Liver (tissue), 9 donors: ENCODE data around the gene MORN4. TPM values are rescaled to one million over a fixed set of nuclear protein-coding genes. Genes with fewer than 3 reads are reported as not detected.

Source experiments
- DNase-seq: peaks from one replicate; pipeline ENCODE4 v3.0.0-alpha.2; 2017; ENCODE audit warnings: low spot score
- H3K27ac ChIP-seq, 2 donors: one replicate each; pipeline ENCODE4 v1.7.0; 2013; ENCODE audit warnings: inconsistent platforms in 2 of 2, low read length in 2 of 2, control low read depth in 1 of 2, low read depth in 1 of 2, mild to moderate bottlenecking in 1 of 2
- H3K27me3 ChIP-seq, 4 donors: one replicate each; pipeline versions ENCODE4 v1.6.1 to v1.7.0; 2013; ENCODE audit warnings: low read length in 3 of 4, inconsistent platforms in 1 of 4, mild to moderate bottlenecking in 1 of 4, moderate library complexity in 1 of 4; ENCODE audit not compliant: control insufficient read depth in 4 of 4, insufficient read depth in 4 of 4
- H3K36me3 ChIP-seq, 4 donors: one replicate each; pipeline versions ENCODE4 v1.6.1 to v1.7.0; 2013; ENCODE audit warnings: low read length in 3 of 4, mild to moderate bottlenecking in 3 of 4, low read depth in 1 of 4, moderate library complexity in 1 of 4; ENCODE audit not compliant: control insufficient read depth in 4 of 4, insufficient read depth in 3 of 4
- H3K4me1 ChIP-seq, 4 donors: one replicate each; pipeline versions ENCODE4 v1.6.1 to v1.7.0; 2013; ENCODE audit warnings: low read length in 3 of 4, mild to moderate bottlenecking in 3 of 4, moderate library complexity in 1 of 4; ENCODE audit not compliant: control insufficient read depth in 4 of 4, insufficient read depth in 4 of 4
- H3K4me3 ChIP-seq, 3 donors: one replicate each; pipeline versions ENCODE4 v1.6.1 to v1.7.0; 2013; ENCODE audit warnings: low read length in 3 of 3, control low read depth in 1 of 3, low read depth in 1 of 3, mild to moderate bottlenecking in 1 of 3
- H3K9ac ChIP-seq, 2 donors: one replicate each; pipeline ENCODE4 v1.7.0; 2013; ENCODE audit warnings: low read length in 2 of 2, mild to moderate bottlenecking in 2 of 2, moderate library complexity in 2 of 2, control low read depth in 1 of 2, low read depth in 1 of 2
- H3K9me3 ChIP-seq, 4 donors: one replicate each; pipeline versions ENCODE4 v1.6.1 to v1.7.0; 2013; ENCODE audit warnings: low read length in 3 of 4; ENCODE audit not compliant: control insufficient read depth in 4 of 4
- EGR1 ChIP-seq, 2 donors: IDR thresholded peaks; 2 replicates each; pipeline ENCODE4 v1.6.1; 2016 to 2018; ENCODE audit warnings: antibody characterized with exemption in 2 of 2, low read depth in 2 of 2
- FOXA1 ChIP-seq: IDR thresholded peaks from 2 replicates; pipeline ENCODE4 v1.6.1; 2016; ENCODE audit warnings: antibody characterized with exemption
- FOXA2 ChIP-seq: IDR thresholded peaks from 2 replicates; pipeline ENCODE4 v1.6.1; 2016; ENCODE audit warnings: antibody characterized with exemption
- GABPA ChIP-seq, 2 donors: IDR thresholded peaks in 1 of 2; conservative IDR thresholded peaks in 1 of 2; 2 replicates each; pipeline ENCODE4 v1.6.1; 2016; ENCODE audit warnings: antibody characterized with exemption in 2 of 2, mild to moderate bottlenecking in 1 of 2, moderate library complexity in 1 of 2
- HNF4A ChIP-seq, 2 donors: conservative IDR thresholded peaks; 2 replicates each; pipeline ENCODE4 v1.6.1; 2016; ENCODE audit warnings: antibody characterized with exemption in 2 of 2, mild to moderate bottlenecking in 2 of 2
- HNF4G ChIP-seq: IDR thresholded peaks from 2 replicates; pipeline ENCODE4 v1.6.1; 2016; ENCODE audit warnings: antibody characterized with exemption
- NR2F2 ChIP-seq: IDR thresholded peaks from 2 replicates; pipeline ENCODE4 v1.6.1; 2016; ENCODE audit warnings: antibody characterized with exemption
- RAD21 ChIP-seq, 2 donors: IDR thresholded peaks; 2 replicates each; pipeline ENCODE4 v1.6.1; 2016; ENCODE audit warnings: antibody characterized with exemption in 2 of 2, mild to moderate bottlenecking in 2 of 2
- REST ChIP-seq: IDR thresholded peaks from 2 replicates; pipeline ENCODE4 v1.6.1; 2016; ENCODE audit warnings: antibody characterized with exemption, mild to moderate bottlenecking
- RXRA ChIP-seq, 2 donors: IDR thresholded peaks; 2 replicates each; pipeline ENCODE4 v1.6.1; 2017 to 2018; ENCODE audit warnings: antibody characterized with exemption in 2 of 2, mild to moderate bottlenecking in 1 of 2
- TAF1 ChIP-seq: conservative IDR thresholded peaks from 2 replicates; pipeline ENCODE4 v1.6.1; 2016; ENCODE audit warnings: antibody characterized with exemption, mild to moderate bottlenecking
- YY1 ChIP-seq: IDR thresholded peaks from 2 replicates; pipeline ENCODE4 v1.6.1; 2016; ENCODE audit warnings: antibody characterized with exemption, mild to moderate bottlenecking
- WGBS: extraction: QIAGEN DNeasy Blood & Tissue Kit; methylation state at CpG from one replicate; pipeline ENCODE4 v1.1.7; 2013; 5-methylcytosine and 5-hydroxymethylcytosine counted together
- polyA plus RNA-seq, 2 donors: library from polyadenylated mRNA; stranded (reverse) in 1 of 2; unstranded in 1 of 2; fragments of 200-250 nt in 1 of 2; fragments of >200 nt in 1 of 2; fragmentation: Nextera tagmentation in 1 of 2; extraction: Ambion mirVana in 1 of 2; gene quantifications; one replicate each; pipeline versions ENCODE4 v1.2.1 to v1.2.3, GENCODE V29; 2013 to 2015
- total RNA-seq, 2 donors: library from RNA; depleted of rRNA; stranded (reverse); fragments of >200 nt; gene quantifications; one replicate each; pipeline ENCODE4 v1.2.3, GENCODE V29; 2014
- TF ChIP-seq, protein P1 (sequence below): IDR thresholded peaks from 2 replicates; pipeline ENCODE4 v1.6.1; 2016; ENCODE audit warnings: antibody characterized with exemption
- TF ChIP-seq, protein P2 (sequence below): IDR thresholded peaks from 2 replicates; pipeline ENCODE4 v1.6.1; 2016; ENCODE audit warnings: antibody characterized with exemption
- TF ChIP-seq, protein P3 (sequence below): IDR thresholded peaks from 2 replicates; pipeline ENCODE4 v1.6.1; 2016; ENCODE audit warnings: antibody characterized with exemption
- TF ChIP-seq, protein P4 (sequence below): fragments of 150-350 bp; IDR thresholded peaks from 2 replicates; pipeline ENCODE4 v1.5.1; 2017; ENCODE audit warnings: improper control_type of control experiment, low read depth, low read length; ENCODE audit not compliant: missing input control
- donor health status: healthy.
- donor health status: healthy.
- donor health status: healthy.
- donor health status: healthy.
- donor health status: healthy.

The MORN4 gene
- total and polyA plus RNA-seq, 4 donors, result 0.42 to 3.1 (median 2.1) TPM

DNA sequence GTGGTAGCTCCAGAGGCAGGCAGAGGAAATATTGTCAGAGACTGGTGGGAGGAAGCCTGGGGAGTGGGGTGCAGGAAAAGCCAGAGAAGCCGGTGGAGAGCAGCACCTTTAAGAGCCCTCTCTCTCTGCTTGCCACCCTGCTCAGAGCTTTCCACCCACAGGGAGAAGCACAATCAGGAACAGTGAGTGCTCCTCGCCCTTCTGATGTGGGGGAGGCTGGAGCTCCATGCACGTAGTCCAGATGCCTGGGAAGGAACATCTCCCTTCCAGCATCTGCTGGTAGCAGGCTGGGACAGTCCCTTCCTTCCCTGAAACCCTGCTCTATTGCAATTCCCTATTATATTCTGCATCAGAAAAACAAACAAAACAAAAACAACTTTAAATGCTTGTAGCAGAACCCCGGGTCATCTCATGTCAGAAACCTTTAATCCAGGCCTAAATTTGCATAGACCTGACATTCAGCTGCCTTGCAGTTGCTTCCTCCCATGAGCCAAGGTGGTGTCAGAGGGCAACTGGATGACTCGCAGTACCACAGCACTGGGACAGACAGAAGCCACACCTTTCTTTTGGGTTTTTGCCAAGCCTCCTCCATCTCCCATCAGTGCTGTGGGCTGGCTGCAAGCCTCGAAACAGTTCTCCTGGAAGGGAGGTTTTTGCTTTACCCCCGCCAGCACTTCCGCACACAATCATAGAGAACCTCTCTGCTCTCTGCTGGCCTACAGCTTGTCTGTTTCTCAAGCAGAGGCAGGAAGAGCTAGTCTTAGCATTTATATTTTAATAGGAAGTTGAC, 40.6 kb upstream of the MORN4 start:
- WGBS, result 67% methylated on average over 8 of the region's 8 CpGs
- Histone ChIP-seq H3K27ac (no peak overlapping the region), H3K4me1 (peaks cover 0 to 2% (median 0%) of the 10 kb centered on the region in 4 donors), H3K9me3 (no peaks in the 10 kb centered on the region), H3K36me3 (peaks cover 10 to 52% (median 28%) of the 10 kb centered on the region in 4 donors), H3K4me3 (no peak overlapping the region), H3K9ac (no peak overlapping the region), H3K27me3 (no peaks in the 10 kb centered on the region)
- peak in 1 of 2 donors; percentile 6 for TF ChIP-seq HNF4A (conservative IDR thresholded peaks at IDR 0.05)
- TF ChIP-seq, protein P1, sequence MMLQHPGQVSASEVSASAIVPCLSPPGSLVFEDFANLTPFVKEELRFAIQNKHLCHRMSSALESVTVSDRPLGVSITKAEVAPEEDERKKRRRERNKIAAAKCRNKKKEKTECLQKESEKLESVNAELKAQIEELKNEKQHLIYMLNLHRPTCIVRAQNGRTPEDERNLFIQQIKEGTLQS, result no peak
- no peak for DNase-seq

DNA sequence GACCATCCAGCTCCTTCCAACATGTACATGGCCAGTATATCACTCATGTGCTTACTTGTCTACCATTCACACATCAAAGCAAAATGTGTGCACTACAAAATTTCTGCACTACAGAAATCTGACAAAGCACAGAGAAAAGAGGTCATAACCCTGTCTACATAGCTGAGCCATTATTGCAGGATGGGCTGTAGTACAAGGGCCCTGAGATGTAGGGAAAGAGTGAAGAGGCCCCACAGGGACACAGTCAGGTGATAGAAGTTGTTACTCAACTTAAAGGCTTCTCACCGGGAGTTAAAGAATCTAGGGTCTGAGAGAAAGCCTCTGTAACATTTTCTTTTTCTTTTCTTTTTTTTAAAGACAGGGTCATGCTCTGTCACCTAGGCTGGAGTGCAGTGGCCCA, 36.3 kb upstream of the MORN4 start:
- TF ChIP-seq, protein P2, sequence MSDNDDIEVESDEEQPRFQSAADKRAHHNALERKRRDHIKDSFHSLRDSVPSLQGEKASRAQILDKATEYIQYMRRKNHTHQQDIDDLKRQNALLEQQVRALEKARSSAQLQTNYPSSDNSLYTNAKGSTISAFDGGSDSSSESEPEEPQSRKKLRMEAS, result no peak
- TF ChIP-seq YY1, result no peak
- no peak for TF ChIP-seq HNF4A (conservative IDR thresholded peaks at IDR 0.05)
- no peak for TF ChIP-seq GABPA (IDR thresholded peaks at IDR 0.05 in 1 of 2, conservative IDR thresholded peaks at IDR 0.05 in 1 of 2)
- no peak for TF ChIP-seq EGR1 (IDR thresholded peaks at IDR 0.05; ENCODE audit: low read depth in 2 of 2)
- TF ChIP-seq FOXA2, result no peak
- TF ChIP-seq, protein P3, sequence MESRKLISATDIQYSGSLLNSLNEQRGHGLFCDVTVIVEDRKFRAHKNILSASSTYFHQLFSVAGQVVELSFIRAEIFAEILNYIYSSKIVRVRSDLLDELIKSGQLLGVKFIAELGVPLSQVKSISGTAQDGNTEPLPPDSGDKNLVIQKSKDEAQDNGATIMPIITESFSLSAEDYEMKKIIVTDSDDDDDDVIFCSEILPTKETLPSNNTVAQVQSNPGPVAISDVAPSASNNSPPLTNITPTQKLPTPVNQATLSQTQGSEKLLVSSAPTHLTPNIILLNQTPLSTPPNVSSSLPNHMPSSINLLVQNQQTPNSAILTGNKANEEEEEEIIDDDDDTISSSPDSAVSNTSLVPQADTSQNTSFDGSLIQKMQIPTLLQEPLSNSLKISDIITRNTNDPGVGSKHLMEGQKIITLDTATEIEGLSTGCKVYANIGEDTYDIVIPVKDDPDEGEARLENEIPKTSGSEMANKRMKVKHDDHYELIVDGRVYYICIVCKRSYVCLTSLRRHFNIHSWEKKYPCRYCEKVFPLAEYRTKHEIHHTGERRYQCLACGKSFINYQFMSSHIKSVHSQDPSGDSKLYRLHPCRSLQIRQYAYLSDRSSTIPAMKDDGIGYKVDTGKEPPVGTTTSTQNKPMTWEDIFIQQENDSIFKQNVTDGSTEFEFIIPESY, result no peak
- no peak for TF ChIP-seq RAD21 (IDR thresholded peaks at IDR 0.05)
- TF ChIP-seq, protein P1, result no peak
- TF ChIP-seq, protein P4, sequence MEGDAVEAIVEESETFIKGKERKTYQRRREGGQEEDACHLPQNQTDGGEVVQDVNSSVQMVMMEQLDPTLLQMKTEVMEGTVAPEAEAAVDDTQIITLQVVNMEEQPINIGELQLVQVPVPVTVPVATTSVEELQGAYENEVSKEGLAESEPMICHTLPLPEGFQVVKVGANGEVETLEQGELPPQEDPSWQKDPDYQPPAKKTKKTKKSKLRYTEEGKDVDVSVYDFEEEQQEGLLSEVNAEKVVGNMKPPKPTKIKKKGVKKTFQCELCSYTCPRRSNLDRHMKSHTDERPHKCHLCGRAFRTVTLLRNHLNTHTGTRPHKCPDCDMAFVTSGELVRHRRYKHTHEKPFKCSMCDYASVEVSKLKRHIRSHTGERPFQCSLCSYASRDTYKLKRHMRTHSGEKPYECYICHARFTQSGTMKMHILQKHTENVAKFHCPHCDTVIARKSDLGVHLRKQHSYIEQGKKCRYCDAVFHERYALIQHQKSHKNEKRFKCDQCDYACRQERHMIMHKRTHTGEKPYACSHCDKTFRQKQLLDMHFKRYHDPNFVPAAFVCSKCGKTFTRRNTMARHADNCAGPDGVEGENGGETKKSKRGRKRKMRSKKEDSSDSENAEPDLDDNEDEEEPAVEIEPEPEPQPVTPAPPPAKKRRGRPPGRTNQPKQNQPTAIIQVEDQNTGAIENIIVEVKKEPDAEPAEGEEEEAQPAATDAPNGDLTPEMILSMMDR, result no peak
- no peak for TF ChIP-seq FOXA1
- no peak for TF ChIP-seq NR2F2
- TF ChIP-seq RXRA (IDR thresholded peaks at IDR 0.05), result no peak
- TF ChIP-seq TAF1, result no peak
- no peak for TF ChIP-seq REST
- no peak for TF ChIP-seq HNF4G
- no peak for DNase-seq
- Histone ChIP-seq H3K4me1 (peaks cover 0 to 14% (median 7%) of the 10 kb centered on the region in 4 donors), H3K27me3 (no peaks in the 10 kb centered on the region), H3K9ac (no peak overlapping the region), H3K4me3 (no peak overlapping the region), H3K36me3 (peaks cover 3 to 19% (median 5%) of the 10 kb centered on the region in 4 donors), H3K27ac (no peak overlapping the region), H3K9me3 (no peaks in the 10 kb centered on the region)
- 70% methylated on average over 1 of the region's 1 CpG for WGBS
